IPS-18a (cell line): ENCODE measurements around the gene LYPD6B.
A peak's percentile ranks its signal among the peaks of the same experiment; 100 is the strongest.

Source experiments
- H3K27ac ChIP-seq: one replicate; pipeline ENCODE4 v1.5.1; 2013; ENCODE audit warnings: low read length
- H3K27me3 ChIP-seq: one replicate; pipeline ENCODE4 v1.6.1; 2013; ENCODE audit warnings: mild to moderate bottlenecking, low read length; ENCODE audit not compliant: control insufficient read depth, insufficient read depth
- H3K36me3 ChIP-seq: one replicate; pipeline ENCODE4 v1.6.1; 2013; ENCODE audit warnings: low read depth, low read length; ENCODE audit not compliant: control insufficient read depth
- H3K4me1 ChIP-seq: one replicate; pipeline ENCODE4 v1.6.1; 2013; ENCODE audit warnings: low read depth, low read length; ENCODE audit not compliant: control insufficient read depth
- H3K4me3 ChIP-seq: one replicate; pipeline ENCODE4 v1.5.1; 2013; ENCODE audit warnings: low read length
- H3K9ac ChIP-seq: one replicate; pipeline ENCODE4 v1.6.1; 2013; ENCODE audit warnings: mild to moderate bottlenecking, low read length, moderate library complexity
- H3K9me3 ChIP-seq: one replicate; pipeline ENCODE4 v1.6.1; 2013; ENCODE audit warnings: low read depth, low read length; ENCODE audit not compliant: control insufficient read depth

LYPD6B gene

GRCh38 chr2:149192427-149192826 lies 153.9 kb downstream of the LYPD6B start:
- Histone ChIP-seq H3K9me3 (no peaks in the 10 kb centered on the region), H3K36me3 (no peaks in the 10 kb centered on the region), H3K9ac (no peak overlapping the region), H3K4me3 (no peak overlapping the region), H3K27me3 (no peaks in the 10 kb centered on the region), H3K27ac (no peak overlapping the region), H3K4me1 (no peaks in the 10 kb centered on the region)

- H3K27me3 ChIP-seq = no peaks in the 10 kb centered on the region
- no peaks in the 10 kb centered on the region for H3K9me3 ChIP-seq
- no peak overlapping the region for H3K27ac ChIP-seq
- no peak overlapping the region for H3K4me3 ChIP-seq
- no peaks in the 10 kb centered on the region for H3K4me1 ChIP-seq
- no peak overlapping the region for H3K9ac ChIP-seq
- H3K36me3 ChIP-seq = no peaks in the 10 kb centered on the region
These were observed 161.6 kb downstream of the LYPD6B start for GRCh38 chr2:149200109-149200520.

DNA sequence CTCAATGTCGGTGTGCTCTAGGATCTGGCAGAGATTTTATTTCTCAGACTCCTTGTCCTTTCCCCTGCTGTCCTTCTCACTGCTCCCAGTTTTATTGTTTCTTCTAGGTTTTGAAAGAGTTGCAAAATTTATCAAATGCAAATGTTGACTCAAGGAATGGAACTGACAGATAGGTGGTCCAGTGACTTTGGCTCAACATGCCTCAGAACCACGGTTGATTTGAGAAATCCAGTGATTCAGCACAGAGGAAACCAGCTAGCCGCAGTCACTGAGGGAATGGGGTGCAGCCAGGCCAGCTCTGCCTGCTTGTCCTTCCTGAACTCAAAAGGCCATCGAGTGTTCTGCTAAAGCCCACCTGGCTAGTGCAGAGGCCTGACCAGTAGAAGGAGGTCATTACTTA lies 166.2 kb downstream of the LYPD6B start:
- H3K27me3 ChIP-seq = no peaks in the 10 kb centered on the region
- H3K9me3 ChIP-seq = no peaks in the 10 kb centered on the region
- no peak overlapping the region for H3K27ac ChIP-seq

GRCh38 chr2:149205143-149205542 lies 166.6 kb downstream of the LYPD6B start:
- Histone ChIP-seq H3K27ac (no peak overlapping the region), H3K36me3 (no peaks in the 10 kb centered on the region), H3K4me3 (no peak overlapping the region), H3K4me1 (no peaks in the 10 kb centered on the region), H3K9me3 (no peaks in the 10 kb centered on the region), H3K9ac (no peak overlapping the region), H3K27me3 (no peaks in the 10 kb centered on the region)

More for the DNA sequence above, 166.2 kb downstream of the LYPD6B start:
- H3K36me3 ChIP-seq = no peaks in the 10 kb centered on the region
- no peak overlapping the region for H3K9ac ChIP-seq
- H3K4me3 ChIP-seq = no peak overlapping the region
- H3K4me1 ChIP-seq = no peaks in the 10 kb centered on the region

DNA sequence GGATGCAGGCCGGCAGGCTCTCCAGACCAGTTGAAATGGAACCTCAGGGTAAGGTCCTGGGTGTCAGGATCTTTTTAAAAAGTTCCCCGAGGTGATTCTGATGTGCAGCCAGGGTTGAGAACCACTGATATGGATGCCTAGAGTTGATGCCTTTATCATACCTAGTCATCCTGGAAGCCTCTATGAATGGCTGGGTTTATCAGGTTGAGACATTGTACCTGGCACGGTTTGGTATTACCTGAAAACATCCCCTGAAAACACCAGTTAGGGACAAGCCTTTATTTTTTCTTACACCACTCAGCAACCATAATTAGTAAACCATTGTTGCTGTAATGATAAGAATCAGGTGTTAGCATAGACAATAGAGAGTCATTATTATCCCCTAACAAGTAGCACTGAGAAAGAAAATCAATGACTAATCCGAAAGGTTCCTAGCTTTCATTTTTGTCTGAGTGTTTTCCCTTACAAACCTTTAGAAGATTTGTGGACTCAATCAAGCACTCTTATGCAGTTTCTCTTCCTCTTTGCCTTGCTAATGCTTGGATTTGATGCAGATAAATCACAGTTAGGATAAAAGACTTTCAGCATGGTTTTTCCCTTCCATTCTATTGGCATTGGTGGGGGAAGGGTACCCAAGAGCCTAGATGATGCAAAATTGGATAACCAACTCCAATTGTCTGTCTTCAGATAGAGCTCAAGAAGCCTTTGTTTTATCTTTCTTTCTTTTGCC lies 175.4 kb downstream of the LYPD6B start:
- H3K4me3 ChIP-seq = no peak overlapping the region
- no peak overlapping the region for H3K27ac ChIP-seq
- no peaks in the 10 kb centered on the region for H3K9me3 ChIP-seq
- no peak overlapping the region for H3K9ac ChIP-seq
- H3K27me3 ChIP-seq = no peaks in the 10 kb centered on the region
- peaks cover 8% of the 10 kb centered on the region for H3K4me1 ChIP-seq
- no peaks in the 10 kb centered on the region for H3K36me3 ChIP-seq

DNA sequence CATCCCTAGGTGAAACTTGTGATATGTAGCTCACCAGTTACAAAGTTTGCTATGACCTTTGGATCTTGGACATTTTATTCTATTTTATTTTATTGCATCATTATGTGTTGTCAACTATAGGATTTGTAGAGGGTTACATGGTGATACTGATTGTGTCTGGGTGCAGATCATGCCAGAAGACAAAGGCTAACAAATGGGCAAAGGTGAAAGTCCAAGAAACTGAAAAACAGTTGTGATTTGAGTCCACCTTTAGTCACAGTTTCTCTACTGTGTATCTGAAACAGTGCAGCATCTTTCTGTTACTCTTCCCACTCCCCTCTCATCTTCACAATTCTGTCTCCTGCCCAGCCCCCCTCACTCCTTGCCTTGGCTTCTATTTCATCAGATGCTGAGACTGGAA lies 180.0 kb downstream of the LYPD6B start:
- H3K4me1 ChIP-seq = peaks cover 12% of the 10 kb centered on the region
- H3K27me3 ChIP-seq = no peaks in the 10 kb centered on the region
- no peak overlapping the region for H3K9ac ChIP-seq
- H3K27ac ChIP-seq = no peak overlapping the region
- no peaks in the 10 kb centered on the region for H3K9me3 ChIP-seq
- no peaks in the 10 kb centered on the region for H3K36me3 ChIP-seq
- H3K4me3 ChIP-seq = no peak overlapping the region

DNA sequence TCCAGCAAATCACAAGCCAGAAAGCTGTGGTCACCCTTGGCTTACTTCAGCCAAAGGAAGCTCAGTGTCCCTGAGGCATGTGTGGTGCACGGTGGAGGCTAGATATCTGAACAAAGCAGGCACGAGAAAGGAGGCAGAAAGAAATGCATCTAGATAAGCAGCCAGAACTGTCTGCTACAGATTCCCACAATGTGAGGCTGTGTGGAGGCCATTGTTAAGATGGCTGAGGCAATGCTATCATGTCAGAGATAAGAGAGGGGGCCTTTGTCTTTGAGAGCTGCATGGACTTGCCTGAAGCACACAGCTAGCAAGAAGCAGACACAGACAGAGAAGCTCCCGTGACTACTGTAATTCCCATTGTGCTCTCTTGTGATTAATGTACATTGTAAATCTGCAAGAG lies 181.4 kb downstream of the LYPD6B start:
- Histone ChIP-seq H3K4me1 (peaks cover 19% of the 10 kb centered on the region), H3K4me3 (no peak overlapping the region), H3K27ac (no peak overlapping the region), H3K27me3 (no peaks in the 10 kb centered on the region), H3K36me3 (no peaks in the 10 kb centered on the region), H3K9me3 (no peaks in the 10 kb centered on the region), H3K9ac (no peak overlapping the region)

- Histone ChIP-seq H3K27ac (no peak overlapping the region), H3K4me3 (no peak overlapping the region), H3K4me1 (peaks cover 19% of the 10 kb centered on the region), H3K9me3 (no peaks in the 10 kb centered on the region), H3K9ac (no peak overlapping the region), H3K36me3 (no peaks in the 10 kb centered on the region), H3K27me3 (no peaks in the 10 kb centered on the region)
These were observed 182.5 kb downstream of the LYPD6B start for GRCh38 chr2:149221002-149221401.

GRCh38 chr2:149221898-149222297 lies 183.4 kb downstream of the LYPD6B start:
- Histone ChIP-seq H3K4me1 (peaks cover 15% of the 10 kb centered on the region), H3K9ac (no peak overlapping the region), H3K9me3 (no peaks in the 10 kb centered on the region), H3K27me3 (no peaks in the 10 kb centered on the region), H3K36me3 (no peaks in the 10 kb centered on the region), H3K27ac (no peak overlapping the region), H3K4me3 (no peak overlapping the region)

DNA sequence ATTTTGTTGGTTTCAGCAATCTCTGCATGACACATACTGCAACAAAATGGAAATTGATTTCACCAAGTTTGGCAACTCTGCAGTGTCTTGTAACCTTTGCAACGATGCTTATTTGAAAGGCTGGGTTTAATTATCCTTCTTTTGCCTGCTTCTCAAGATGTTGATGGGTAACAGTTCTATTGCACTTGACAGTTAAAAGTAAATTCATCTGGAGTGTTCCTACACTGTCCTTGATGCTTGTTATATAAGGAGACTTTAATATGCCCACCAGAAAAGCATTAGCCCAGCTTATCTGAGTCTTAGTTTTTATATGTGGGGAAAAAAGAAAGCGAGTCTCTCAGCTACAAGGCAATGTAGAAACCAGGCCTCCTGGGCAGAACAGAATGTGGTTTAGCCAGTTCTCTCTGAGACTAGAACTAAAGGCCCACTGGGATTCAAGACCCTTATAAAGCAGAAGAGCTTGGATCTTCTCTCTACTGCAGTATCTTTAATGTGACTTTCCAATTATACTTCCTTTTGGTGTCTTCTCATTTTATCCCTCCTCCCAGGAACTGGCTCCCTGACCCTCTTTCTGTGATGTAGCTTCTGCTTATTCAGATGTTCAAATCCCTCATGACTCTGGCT lies 185.1 kb downstream of the LYPD6B start:
- Histone ChIP-seq H3K4me3 (peak overlapping the region; percentile 27), H3K9ac (no peak overlapping the region)

DNA sequence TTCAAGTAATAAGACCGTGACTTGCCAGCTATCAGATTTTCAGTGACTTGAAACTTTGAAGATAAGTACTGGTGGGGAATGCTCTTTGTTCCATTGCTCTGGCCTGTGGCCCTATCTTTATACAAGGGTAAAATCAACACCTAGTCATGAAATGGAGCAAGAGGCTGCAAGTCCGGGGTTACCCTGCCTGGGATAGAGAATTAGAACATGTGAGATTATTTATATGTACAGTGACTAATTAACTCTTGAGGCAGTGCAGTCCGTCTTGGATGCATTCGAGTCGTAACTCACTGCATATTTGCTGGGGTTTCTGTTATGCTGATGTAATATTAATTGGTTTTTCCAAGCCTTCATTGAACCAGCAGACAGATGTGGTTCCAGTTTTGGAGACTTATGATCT lies 186.0 kb downstream of the LYPD6B start:
- no peaks in the 10 kb centered on the region for H3K9me3 ChIP-seq

More for the DNA sequence above, 185.1 kb downstream of the LYPD6B start:
- H3K36me3 ChIP-seq = no peaks in the 10 kb centered on the region
- H3K27ac ChIP-seq = no peak overlapping the region
- H3K27me3 ChIP-seq = no peaks in the 10 kb centered on the region
- peaks cover 11% of the 10 kb centered on the region for H3K4me1 ChIP-seq
- H3K9me3 ChIP-seq = no peaks in the 10 kb centered on the region

DNA sequence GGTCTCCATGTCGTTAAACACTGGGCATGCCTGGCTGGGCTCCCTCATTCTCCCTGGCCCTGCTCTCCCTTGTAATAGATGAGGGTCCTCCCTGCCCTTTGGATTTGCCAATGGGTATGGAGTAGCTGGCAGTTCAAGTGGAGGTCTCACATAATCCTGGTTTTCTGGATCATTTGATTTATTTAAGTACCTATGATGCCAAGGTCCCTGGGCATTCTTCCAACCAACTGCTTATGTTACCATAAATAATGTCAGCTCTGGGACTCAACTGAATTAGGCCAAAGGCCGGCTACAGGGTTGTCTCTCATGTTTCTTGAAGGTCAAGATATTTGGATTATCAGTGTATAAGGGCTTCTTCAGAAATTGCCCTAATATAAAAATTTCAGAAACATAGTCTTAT lies 186.9 kb downstream of the LYPD6B start:
- Histone ChIP-seq H3K27me3 (no peaks in the 10 kb centered on the region), H3K4me3 (no peak overlapping the region), H3K9me3 (no peaks in the 10 kb centered on the region), H3K4me1 (peaks cover 11% of the 10 kb centered on the region), H3K27ac (no peak overlapping the region), H3K36me3 (no peaks in the 10 kb centered on the region), H3K9ac (no peak overlapping the region)

More for the DNA sequence above, 186.0 kb downstream of the LYPD6B start:
- Histone ChIP-seq H3K36me3 (no peaks in the 10 kb centered on the region), H3K27ac (no peak overlapping the region), H3K4me3 (no peak overlapping the region), H3K4me1 (peaks cover 11% of the 10 kb centered on the region), H3K9ac (no peak overlapping the region), H3K27me3 (no peaks in the 10 kb centered on the region)
